Measurements from ENCODE around the gene GNPTG. TPM values are rescaled to one million over a fixed set of nuclear protein-coding genes. Genes with fewer than 3 reads are reported as not detected.

Gene GNPTG
- total and polyA plus RNA-seq, 2 donors (not counting 3 experiments of a cell fraction or from before 2014, with no cell fraction given) = 51.6 to 109 TPM

- BruUV-seq (replicated peaks) = no TSS peak
- no peaks in the 10 kb centered on the region for H3K4me1 ChIP-seq (ENCODE audit: control insufficient read depth, extremely low read depth, insufficient read depth, low read length)
- no peaks in the 10 kb centered on the region for H3K9me1 ChIP-seq (replicated peaks; ENCODE audit: control insufficient read depth, extremely low read depth, insufficient read depth, low read length)
- H3K36me3 ChIP-seq (ENCODE audit: control insufficient read depth in 2 of 2, extremely low read depth in 1 of 2, insufficient read depth in 2 of 2, low read length in 2 of 2) = no peaks in the 10 kb centered on the region
- no peak overlapping the region for H2AFZ ChIP-seq (ENCODE audit: low read depth, low read length)
- dilution Hi-C loops (cut with MboI; ENCODE audit: extremely low pct_ligation_motif_present, low sequenced_read_pairs) (no loop called here), intact Hi-C loops (cut with micrococcal nuclease) (no loop called here)
- H3K9ac ChIP-seq (replicated peaks; ENCODE audit: extremely low read depth, insufficient read depth, low read length) = no peak overlapping the region
- H3K9me3 ChIP-seq (replicated peaks; ENCODE audit: control insufficient read depth, insufficient read depth, low read length) = no peaks in the 10 kb centered on the region
- H3K27ac ChIP-seq (ENCODE audit: insufficient read depth, low read depth, low read length) = no peak overlapping the region
- H3K4me2 ChIP-seq (ENCODE audit: insufficient read depth, low read length) = no peak overlapping the region
- H3K27me3 ChIP-seq (ENCODE audit: control insufficient read depth in 2 of 2, insufficient read depth in 2 of 2, low read length in 2 of 2) = no peaks in the 10 kb centered on the region
- no peak for TF ChIP-seq MYC (IDR thresholded peaks at IDR 0.05; ENCODE audit: low read depth, low read length)
- no peak for TF ChIP-seq EZH2 (IDR thresholded peaks at IDR 0.05; ENCODE audit: borderline replicate concordance, low read depth, low read length, severe bottlenecking)
- no peak for TF ChIP-seq FOS (IDR thresholded peaks at IDR 0.05; ENCODE audit: borderline replicate concordance, insufficient read depth, low read length)
- TF ChIP-seq POLR2AphosphoS5 (IDR thresholded peaks at IDR 0.05; ENCODE audit: insufficient read depth, low read depth, low read length) = no peak
- TF ChIP-seq MAX (IDR thresholded peaks at IDR 0.05; ENCODE audit: insufficient read depth, insufficient read length) = no peak
- no peak for TF ChIP-seq JUN (IDR thresholded peaks at IDR 0.05; ENCODE audit: borderline replicate concordance, insufficient read depth, insufficient read length, low read depth)
- TF ChIP-seq CTCF (IDR thresholded peaks at IDR 0.05; ENCODE audit: extremely low read depth in 1 of 2, insufficient read depth in 1 of 2, low read depth in 1 of 2, low read length in 2 of 2) = no peak
- ChIA-PET POLR2A (interaction anchor here (0.6 kb wide), 1 partner anchor 1107 kb away, joined by 4 read pairs; no protein-coding TSS in a partner anchor), CTCF (interaction anchor here (0.8 kb wide), 1 partner anchor 16 kb away, joined by 3 read pairs; no protein-coding TSS in a partner anchor)
- DNase-seq (ENCODE audit: low read depth, low spot score) = peak; percentile 93
- FAIRE-seq = peak; percentile 94
- no peak overlapping the region for H3K4me3 ChIP-seq (replicated peaks in 1 of 3; ENCODE audit: insufficient read depth in 1 of 3, low read depth in 1 of 3, low read length in 3 of 3)
- H3K79me2 ChIP-seq (ENCODE audit: control insufficient read depth, insufficient read depth, low read length) = no peaks in the 10 kb centered on the region
- no peaks in the 10 kb centered on the region for H4K20me1 ChIP-seq (replicated peaks; ENCODE audit: control insufficient read depth, extremely low read depth, insufficient read depth, low read length)
Observed at GRCh38 chr16:1342526-1343427, 9.0 kb upstream of the GNPTG start.
